Measurements from ENCODE around the gene COL27A1.
A peak's percentile ranks its signal among the peaks of the same experiment; 100 is the strongest.

Gene COL27A1

GRCh38 chr9:114155263-114155994, at the start of gene COL27A1:
COL27A1 (plus strand) TSS chr9:114155537; CDS start chr9:114155951, 414 bp downstream.
- DNase-seq (ENCODE audit: low spot score) = peak; percentile 82

DNA sequence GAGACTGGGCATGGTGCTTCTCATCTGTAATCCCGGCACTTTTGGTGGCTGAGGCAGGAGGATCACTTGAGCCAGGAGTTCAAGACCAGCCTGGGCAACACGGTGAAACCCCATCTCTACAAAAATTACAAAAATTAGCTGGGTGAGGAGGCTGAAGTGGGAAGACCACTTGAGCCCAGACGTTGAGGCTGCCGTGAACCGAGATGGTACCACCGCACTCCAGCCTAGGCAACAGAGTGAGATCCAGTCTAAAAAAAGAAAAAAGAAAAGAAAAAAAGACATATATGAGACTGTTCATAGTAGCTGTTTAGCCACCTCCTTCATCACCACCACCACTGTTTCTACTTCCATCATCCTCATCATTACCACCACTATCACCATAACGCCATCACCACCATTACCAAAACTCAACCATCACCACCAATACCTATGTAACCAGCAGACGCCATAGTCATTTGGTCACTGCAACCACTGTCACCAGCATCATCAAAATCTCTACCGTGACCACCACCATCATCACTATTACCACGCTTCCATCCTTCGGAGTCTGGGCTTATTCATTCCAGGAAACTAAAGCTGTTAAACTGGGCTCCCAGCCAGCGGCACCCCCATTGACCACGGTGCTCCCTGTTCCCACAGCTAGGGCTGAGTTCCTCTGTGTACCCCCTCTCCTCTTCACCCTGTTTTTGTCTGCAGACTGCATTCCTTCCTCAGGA, 47.9 kb upstream of the COL27A1 start:
- no peak for DNase-seq (ENCODE audit: low spot score)

DNA sequence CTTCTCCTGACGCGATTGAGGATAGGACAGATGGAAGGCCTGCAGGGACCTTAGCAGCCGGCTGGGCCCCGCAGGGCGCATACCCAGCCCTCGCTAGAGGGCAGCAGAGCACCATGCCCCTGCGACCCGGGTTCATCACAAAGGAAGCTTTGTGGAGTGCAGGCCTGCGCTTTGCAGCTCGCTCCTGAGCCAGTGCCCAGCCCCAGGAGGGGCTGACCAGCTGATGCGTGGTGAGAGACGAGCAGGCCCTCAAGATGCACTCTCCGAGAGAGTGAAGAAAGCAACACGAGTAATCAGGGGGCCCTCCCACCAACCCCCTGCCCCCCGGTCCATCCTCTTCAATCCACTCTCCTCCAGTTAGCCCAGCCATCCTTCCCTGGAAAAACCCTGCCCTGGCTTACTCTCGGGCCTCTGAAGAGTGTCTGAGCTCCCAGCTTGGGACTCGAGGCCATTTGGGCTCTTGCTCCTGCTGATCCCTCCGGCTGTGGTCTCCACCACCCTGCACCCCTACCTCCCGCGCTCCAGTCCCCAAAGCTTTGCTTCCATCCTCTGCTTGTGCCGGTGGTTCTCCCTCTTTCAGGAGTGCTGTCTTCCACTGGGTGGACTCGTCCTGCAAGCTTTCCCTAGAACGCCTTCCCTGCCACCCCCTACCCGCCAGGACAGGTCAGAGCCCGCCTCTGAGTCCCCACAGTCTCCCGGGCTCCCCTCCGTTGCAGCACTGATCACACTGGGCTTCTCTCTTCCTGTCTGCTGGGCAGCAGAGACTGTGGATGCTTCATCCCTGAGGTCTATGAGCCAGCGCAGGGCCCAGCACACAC, 47.1 kb upstream of the COL27A1 start:
- DNase-seq (ENCODE audit: low spot score) = peak; percentile 59

DNA sequence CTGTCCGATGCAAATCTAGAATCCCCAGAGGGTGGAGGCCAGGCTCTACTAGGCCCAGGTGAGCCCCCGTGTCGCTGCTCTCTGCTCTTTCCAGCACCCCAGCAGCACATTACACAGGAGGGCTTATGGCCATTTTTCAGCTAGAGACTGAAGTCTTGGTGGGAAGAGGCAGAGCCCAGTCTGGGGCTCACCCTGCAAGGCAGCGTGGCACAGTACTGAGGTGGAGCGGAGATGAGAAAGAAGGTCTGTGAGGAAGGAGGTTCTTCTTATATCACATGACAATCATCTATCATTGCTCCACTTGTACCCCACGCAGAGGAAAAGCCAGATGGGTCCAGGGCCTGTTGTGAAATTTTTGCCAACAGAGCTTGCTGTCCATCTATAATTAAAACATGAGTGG, 46.2 kb upstream of the COL27A1 start:
- no peak for DNase-seq (ENCODE audit: low spot score)

GRCh38 chr9:114110180-114110579, 45.2 kb upstream of the COL27A1 start:
- DNase-seq (ENCODE audit: low spot score) = no peak

- DNase-seq (ENCODE audit: low spot score) = no peak
Observed at GRCh38 chr9:114112325-114112724, 43.0 kb upstream of the COL27A1 start.

GRCh38 chr9:114112778-114113584, 42.4 kb upstream of the COL27A1 start:
- no peak for DNase-seq (ENCODE audit: low spot score)

GRCh38 chr9:114114364-114114763, 41.0 kb upstream of the COL27A1 start:
- no peak for DNase-seq (ENCODE audit: low spot score)

GRCh38 chr9:114115654-114116125, 39.6 kb upstream of the COL27A1 start:
- no peak for DNase-seq (ENCODE audit: low spot score)

DNA sequence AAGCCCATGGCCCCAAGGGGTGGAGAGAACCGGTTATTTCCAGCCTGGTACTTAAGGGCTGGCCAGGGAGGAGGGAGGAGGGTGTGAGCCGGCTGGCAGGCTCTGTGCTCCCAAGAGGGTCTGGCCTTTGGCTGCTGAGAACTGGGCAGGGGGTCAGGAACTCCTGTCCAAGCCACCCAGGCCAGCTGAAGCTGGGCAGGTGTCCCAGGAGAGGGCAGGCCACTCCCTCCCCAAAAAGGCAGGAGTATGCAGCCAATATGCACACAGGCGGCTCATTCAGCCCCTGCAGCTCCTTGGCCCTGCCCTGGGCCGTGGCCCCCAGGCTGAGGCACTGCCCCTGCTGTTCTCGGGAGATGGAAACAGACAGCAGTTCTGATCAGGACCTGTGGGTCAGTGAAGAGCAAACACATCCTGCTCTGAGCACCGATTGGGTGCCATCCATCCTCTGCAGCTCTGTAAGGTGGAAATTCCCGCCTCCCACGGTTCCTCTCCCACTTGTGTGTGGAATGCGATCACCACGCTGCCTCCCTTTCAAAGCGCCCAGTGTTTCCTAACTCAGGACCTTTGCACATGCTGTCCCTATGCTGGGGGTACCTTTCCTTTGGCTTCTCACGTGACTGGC, 39.1 kb upstream of the COL27A1 start:
- DNase-seq (ENCODE audit: low spot score) = no peak

DNA sequence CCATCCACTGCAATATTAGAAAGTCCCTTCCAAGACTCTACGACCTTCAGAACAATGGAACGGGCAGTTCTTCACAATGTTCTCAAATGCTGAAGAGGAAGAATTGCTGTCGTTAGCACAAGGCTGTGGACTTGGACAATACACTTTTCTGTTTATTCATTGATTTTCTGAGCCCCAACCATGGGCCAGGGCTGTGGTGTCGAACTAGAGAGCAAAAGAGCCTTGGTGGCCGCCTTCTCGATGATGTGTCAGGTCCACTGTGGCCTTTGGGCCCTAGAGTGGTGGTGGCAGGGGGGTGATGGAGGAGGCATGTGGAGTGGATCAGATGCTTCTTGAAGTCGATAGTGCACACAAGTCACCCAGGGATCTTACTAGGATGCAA, 37.7 kb upstream of the COL27A1 start:
- no peak for DNase-seq (ENCODE audit: low spot score)

DNA sequence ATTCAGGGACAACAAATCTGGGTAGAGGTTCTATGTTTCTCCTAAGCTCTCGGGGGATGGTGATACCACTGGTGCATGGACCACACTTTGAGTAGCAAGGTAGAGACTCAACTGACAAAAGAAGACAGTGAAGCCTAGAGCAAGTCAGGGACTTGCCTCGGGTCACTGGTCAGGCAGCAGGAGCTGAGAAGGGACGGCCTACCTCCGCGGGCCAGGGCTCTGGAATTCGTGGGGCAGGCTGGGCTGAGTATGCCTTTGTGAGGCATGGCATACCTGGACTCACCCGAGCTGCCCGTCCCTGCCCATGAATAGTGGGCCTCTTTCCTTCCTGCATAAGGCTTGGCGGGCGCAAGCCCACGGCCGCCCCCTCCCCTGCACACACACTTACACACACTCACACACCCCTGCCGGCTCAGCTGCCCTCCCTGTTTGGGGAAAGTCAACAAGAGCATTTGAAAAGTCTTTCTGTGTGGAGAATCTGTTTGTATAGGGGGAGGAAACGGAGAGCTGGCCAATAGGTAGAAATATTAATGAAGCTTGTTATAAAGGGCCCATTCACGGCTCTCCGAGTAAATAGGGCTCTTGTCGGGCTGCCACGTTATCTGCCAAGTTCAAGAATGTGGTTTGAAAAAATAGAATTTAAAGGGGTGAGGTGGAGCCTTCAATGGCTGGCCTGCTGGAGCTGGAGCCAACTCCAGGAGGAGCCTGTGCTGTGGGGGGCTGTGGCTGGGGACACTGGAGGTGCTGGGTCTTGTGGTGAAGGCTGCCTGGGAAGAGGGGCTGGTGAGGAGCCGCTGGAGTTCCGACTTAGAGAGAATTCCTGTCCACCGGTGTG, 37.1 kb upstream of the COL27A1 start:
- DNase-seq (ENCODE audit: low spot score) = no peak

DNA sequence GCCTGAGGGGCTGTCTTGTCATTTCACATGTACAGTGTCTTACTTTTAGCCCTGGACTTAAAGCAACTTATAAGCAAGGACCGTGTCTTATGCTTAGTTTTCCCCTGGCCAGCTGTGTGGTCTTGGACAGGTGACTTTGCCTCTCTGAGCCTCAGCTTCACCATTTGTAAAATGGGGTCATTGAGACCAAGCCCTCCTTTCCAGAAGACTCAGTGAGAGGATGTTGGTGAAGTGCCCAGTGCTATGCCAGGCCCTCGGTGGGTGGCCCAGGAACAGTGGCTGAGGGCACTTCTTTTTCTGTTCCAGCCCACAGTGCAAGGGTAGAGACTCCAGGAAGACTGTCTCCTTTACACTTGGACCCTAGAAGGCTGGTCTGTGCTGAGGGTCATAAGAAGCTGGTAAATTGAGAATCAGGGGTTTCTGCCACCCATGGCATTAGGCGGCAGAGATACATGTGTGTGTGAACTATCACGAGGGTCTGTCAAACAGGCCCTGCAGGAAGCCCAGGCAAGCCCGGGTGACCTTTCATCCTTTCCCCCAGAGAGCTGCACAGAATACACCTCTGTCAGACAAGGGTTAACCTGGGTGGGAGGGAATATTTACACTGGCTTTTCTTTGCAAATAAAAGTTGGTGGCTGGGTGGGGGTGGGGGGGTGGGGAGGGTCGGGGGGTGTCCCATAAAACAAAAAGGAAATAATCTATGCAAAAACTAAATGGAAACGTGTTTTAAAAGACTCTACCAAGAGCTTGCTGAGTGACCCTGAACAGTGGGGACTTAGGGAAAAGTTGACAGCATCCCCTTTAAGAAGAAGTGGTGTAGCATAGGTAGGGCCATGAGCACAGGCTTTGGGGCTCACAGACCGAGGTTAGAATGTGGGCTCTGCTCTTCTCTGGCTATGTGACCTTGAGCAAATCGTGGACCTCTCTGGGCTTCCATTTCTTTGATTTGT, 35.8 kb upstream of the COL27A1 start:
- DNase-seq (ENCODE audit: low spot score) = no peak

DNA sequence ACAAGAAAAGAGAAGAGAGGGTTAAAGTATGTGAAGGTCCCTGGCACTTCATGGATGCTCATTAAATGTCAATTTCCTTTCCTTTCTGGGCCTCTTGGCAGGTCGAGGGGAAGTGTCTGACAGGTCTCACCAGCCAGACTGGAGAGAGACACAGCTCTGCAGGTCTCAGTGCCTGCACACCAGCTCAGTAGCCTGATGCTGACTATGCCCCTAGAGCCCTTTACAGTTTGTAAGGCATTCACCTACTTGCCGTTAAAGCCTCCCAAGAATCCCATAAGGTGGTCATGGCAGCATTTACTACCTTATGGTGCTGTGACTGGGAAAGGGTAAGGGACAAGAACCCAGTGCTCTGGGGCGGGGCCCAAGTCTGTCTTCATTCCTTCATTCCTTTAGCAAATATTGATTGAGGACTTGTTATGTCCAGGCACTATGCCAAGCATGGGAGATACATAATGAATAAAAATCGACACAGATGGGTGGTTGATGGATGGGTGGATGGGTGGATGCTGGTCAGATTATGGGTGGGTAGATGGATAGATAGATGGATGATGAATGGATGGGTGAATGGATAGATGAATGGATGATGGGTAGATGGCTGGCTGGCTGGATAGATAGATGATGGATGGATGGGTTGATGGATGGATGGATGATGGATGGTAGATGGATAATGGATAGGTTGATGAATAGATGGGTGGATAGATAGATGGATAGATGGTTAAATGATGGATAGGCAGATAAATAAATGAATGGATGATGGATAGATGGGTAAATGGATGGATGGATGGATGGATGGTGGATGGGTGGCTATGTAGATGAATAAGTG, 34.9 kb upstream of the COL27A1 start:
- DNase-seq (ENCODE audit: low spot score) = no peak

GRCh38 chr9:114121227-114122135, 33.9 kb upstream of the COL27A1 start:
- no peak for DNase-seq (ENCODE audit: low spot score)

DNA sequence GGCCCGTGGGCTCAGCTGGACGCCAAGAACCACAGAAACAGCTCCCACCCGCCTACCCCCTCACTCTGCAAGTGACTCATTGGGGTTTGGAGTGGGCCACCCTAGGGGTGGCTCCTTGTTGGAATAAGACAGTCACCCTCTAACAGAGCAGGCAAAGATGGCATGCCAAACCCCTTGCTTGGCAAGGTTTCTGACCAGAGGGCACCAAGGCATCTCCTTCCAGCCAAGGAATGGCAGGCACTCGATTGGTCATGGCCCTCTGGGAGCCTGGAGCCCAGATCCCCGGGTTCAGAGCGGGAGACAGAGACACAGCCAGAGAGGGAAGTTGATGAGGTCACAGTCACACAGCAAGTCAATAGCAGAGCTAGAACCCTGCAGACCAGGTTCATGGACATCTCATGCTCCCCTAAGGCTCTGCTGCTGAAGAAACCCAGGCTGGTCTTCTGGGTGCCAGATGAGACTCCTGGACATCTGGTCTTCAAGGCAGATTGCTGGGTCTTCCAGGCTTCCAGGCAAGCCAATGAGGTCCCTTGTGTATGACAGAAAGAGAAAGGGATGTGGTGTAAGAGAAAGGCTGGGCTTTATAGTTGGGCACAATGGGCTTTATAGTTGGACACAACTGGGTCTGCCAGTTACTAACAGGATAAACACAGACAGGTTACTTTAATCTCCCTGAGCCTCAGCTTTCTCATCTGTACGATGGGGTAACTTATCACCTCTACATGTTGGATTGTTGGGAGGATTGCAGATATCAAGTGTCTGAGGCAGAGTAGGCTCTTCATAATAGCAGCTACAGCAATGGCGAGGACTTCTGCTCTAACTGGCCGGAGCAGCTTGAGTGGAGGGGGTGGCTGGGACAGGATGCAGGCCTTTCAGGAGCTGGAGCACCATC, 33.0 kb upstream of the COL27A1 start:
- DNase-seq (ENCODE audit: low spot score) = no peak

Measured in activated CD4-positive, alpha-beta T cell treated with anti-CD3 and anti-CD28 coated beads, Interleukin-2, Interleukin-4, amounts not matched to agents 100 ng/mL and 50 ng/mL, durations not matched to agents 16 hours and 8 hours (primary cell).